ENCODE results near the gene ITGB8. TPM values are rescaled to one million over a fixed set of nuclear protein-coding genes. Genes with fewer than 3 reads are reported as not detected.
A peak's percentile ranks its signal among the peaks of the same experiment; 100 is the strongest.

The ITGB8 gene
- total and polyA plus RNA-seq, 2 of the 4 experiments (the other 2 are of a cell fraction) = 2.6 to 10.2 TPM

DNA sequence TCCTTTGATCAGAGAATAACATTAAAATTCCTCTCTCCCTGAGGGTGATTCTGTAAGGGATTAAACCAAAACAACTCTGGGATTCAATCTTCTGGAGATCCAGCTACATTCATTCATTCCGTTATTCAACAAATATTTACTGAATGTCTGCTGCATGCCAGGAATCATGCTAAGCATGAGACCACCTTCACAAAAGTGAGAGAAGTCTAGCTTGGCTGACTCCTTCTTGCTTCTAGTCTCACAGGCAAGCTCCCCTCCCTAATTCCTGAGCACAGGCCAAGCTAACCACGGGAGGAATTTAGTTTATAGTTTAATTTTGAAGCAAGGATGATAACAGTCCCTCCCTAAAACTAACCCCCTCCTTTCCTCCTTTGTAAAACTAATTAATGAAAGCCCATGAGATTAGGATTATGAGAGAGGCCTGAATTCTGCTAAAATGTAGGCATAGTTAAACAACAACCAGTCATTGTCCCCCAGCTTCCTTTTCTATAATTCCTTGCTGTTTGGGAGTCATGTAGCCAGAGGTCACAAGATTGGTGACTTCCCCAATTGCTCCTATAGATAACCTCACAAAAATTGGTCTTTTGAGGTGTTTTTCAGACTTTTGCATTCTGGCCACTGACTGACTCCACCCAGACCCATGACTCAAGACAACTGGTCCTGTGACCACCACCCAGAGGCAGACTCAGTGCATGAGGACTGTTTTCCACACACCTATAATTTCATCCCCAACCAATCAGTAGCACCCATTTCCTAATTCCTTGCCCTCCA, 113.5 kb downstream of the ITGB8 start:
- no peak overlapping the region for H3K27ac ChIP-seq (ENCODE audit: insufficient read depth, low read length)
- dilution Hi-C loops (cut with HindIII; ENCODE audit: low sequenced_read_pairs, unreplicated experiment) = no loop called here
- POLR2A ChIA-PET (ENCODE audit: unreplicated experiment) = no interaction called here
- H2AK5ac ChIP-seq (ENCODE audit: low read depth, low read length) = no peak overlapping the region
- no peak overlapping the region for H3K23ac ChIP-seq (ENCODE audit: low read depth, low read length)
- intact Hi-C loops (cut with micrococcal nuclease) = loop anchor here (5.0 kb wide), 1 partner anchor 692 kb away; no protein-coding TSS in a partner anchor
- no peak overlapping the region for H4K91ac ChIP-seq (ENCODE audit: insufficient read depth, low read depth, low read length)
- no peaks in the 10 kb centered on the region; the same call in 1 of the 2 replicates for H3K27me3 ChIP-seq (ENCODE audit: control insufficient read depth, insufficient read depth, low read length)
- no peaks in the 10 kb centered on the region for H3K36me3 ChIP-seq (ENCODE audit: control insufficient read depth, insufficient read depth, low read length)
- in situ Hi-C loops (cut with MboI; ENCODE audit: low sequenced_read_pairs) = no loop called here
- H3K4me2 ChIP-seq (ENCODE audit: low read depth, low read length) = no peak overlapping the region
- DNase-seq (peak; percentile 6), ATAC-seq (ENCODE audit: low read depth) (0 out of 2 replicates have a peak, but pooled peaks have one; percentile 46)
- no peak overlapping the region for H3K18ac ChIP-seq (ENCODE audit: low read depth, low read length)
- H3K56ac ChIP-seq (ENCODE audit: extremely low read depth, insufficient read depth, low read length) = no peak overlapping the region
- H3K4me1 ChIP-seq (ENCODE audit: control insufficient read depth, insufficient read depth, low read length) = no peaks in the 10 kb centered on the region; the same call in 1 of the 2 replicates
- CTCF ChIA-PET = no interaction called here
- no peak overlapping the region for H2AK9ac ChIP-seq (replicated peaks; ENCODE audit: low read depth, low read length, poor library complexity)
- no peak overlapping the region for H2AFZ ChIP-seq (replicated peaks; ENCODE audit: low read length, poor library complexity)
- no peak overlapping the region for H4K8ac ChIP-seq (ENCODE audit: low read depth in 2 of 2, low read length in 2 of 2)
- no peak overlapping the region for H2BK120ac ChIP-seq (ENCODE audit: low read depth, low read length)
- no peak overlapping the region for H3K4ac ChIP-seq (ENCODE audit: low read depth, low read length)
- H3K9ac ChIP-seq (ENCODE audit: low read depth, low read length) = no peak overlapping the region
- no peak overlapping the region for H3K14ac ChIP-seq (replicated peaks; ENCODE audit: low read depth, low read length)
- no peak overlapping the region for H4K5ac ChIP-seq (ENCODE audit: low read depth, low read length)
- H3K9me3 ChIP-seq (ENCODE audit: control insufficient read depth, insufficient read depth, low read length) = no peaks in the 10 kb centered on the region
- H3K9me1 ChIP-seq (ENCODE audit: insufficient read depth, low read length) = no peaks in the 10 kb centered on the region
- H4K20me1 ChIP-seq (ENCODE audit: insufficient read depth, low read length) = no peaks in the 10 kb centered on the region
- no peak overlapping the region for H2BK15ac ChIP-seq (ENCODE audit: low read depth, low read length)
- BruUV-seq (replicated peaks) = no TSS peak
- no peak for TF ChIP-seq NFE2L2 (IDR thresholded peaks at IDR 0.05; ENCODE audit: low read depth, low read length)
- no peak for TF ChIP-seq POLR2A (IDR thresholded peaks at IDR 0.05; ENCODE audit: low read depth, low read length)
- TF ChIP-seq RAD21 (IDR thresholded peaks at IDR 0.05; ENCODE audit: low read length) = no peak
- no peak for TF ChIP-seq CHD1 (IDR thresholded peaks at IDR 0.05; ENCODE audit: low read depth, low read length)
- no peak for TF ChIP-seq MXI1 (IDR thresholded peaks at IDR 0.05; ENCODE audit: borderline replicate concordance, low read depth, low read length)
- no peak for TF ChIP-seq FOS (IDR thresholded peaks at IDR 0.05; ENCODE audit: low read depth, low read length)
- TF ChIP-seq BHLHE40 (IDR thresholded peaks at IDR 0.05; ENCODE audit: low read depth, low read length) = no peak
- TF ChIP-seq, protein P1, sequence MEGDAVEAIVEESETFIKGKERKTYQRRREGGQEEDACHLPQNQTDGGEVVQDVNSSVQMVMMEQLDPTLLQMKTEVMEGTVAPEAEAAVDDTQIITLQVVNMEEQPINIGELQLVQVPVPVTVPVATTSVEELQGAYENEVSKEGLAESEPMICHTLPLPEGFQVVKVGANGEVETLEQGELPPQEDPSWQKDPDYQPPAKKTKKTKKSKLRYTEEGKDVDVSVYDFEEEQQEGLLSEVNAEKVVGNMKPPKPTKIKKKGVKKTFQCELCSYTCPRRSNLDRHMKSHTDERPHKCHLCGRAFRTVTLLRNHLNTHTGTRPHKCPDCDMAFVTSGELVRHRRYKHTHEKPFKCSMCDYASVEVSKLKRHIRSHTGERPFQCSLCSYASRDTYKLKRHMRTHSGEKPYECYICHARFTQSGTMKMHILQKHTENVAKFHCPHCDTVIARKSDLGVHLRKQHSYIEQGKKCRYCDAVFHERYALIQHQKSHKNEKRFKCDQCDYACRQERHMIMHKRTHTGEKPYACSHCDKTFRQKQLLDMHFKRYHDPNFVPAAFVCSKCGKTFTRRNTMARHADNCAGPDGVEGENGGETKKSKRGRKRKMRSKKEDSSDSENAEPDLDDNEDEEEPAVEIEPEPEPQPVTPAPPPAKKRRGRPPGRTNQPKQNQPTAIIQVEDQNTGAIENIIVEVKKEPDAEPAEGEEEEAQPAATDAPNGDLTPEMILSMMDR (conservative IDR thresholded peaks at IDR 0.05; ENCODE audit: low read depth, low read length) = no peak
- TF ChIP-seq, protein P2, sequence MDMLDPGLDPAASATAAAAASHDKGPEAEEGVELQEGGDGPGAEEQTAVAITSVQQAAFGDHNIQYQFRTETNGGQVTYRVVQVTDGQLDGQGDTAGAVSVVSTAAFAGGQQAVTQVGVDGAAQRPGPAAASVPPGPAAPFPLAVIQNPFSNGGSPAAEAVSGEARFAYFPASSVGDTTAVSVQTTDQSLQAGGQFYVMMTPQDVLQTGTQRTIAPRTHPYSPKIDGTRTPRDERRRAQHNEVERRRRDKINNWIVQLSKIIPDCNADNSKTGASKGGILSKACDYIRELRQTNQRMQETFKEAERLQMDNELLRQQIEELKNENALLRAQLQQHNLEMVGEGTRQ (IDR thresholded peaks at IDR 0.05; ENCODE audit: low read depth, low read length) = no peak
- TF ChIP-seq, protein P3, sequence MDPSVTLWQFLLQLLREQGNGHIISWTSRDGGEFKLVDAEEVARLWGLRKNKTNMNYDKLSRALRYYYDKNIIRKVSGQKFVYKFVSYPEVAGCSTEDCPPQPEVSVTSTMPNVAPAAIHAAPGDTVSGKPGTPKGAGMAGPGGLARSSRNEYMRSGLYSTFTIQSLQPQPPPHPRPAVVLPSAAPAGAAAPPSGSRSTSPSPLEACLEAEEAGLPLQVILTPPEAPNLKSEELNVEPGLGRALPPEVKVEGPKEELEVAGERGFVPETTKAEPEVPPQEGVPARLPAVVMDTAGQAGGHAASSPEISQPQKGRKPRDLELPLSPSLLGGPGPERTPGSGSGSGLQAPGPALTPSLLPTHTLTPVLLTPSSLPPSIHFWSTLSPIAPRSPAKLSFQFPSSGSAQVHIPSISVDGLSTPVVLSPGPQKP (IDR thresholded peaks at IDR 0.05; ENCODE audit: borderline replicate concordance, low read depth, low read length) = no peak
- no peak overlapping the region for H3K4me3 ChIP-seq (ENCODE audit: insufficient read depth, low read depth, low read length)
- WGBS, 2 experiments (ENCODE audit: extremely low coverage in 2 of 2, insufficient read length in 1 of 2) = no CpG with 5 or more reads among the region's 2 CpGs
- no peak overlapping the region for H2BK20ac ChIP-seq (ENCODE audit: low read depth, low read length)
- no peaks in the 10 kb centered on the region for H3K79me1 ChIP-seq (ENCODE audit: low read depth in 1 of 2, low read length in 2 of 2)
- no peak overlapping the region for H2BK5ac ChIP-seq (ENCODE audit: low read depth, low read length, poor library complexity, severe bottlenecking)

Data from IMR-90 (cell line).